DLD1 (cell line): ENCODE data around the gene CCNY.

Experiments used
- in situ Hi-C: cut with HindIII; loops from 2 replicates; pipeline ENCODE4 v1.10.0; 2017; ENCODE audit warnings: low sequenced_read_pairs

The CCNY gene

GRCh38 chr10:35545079-35545657 lies 208.9 kb downstream of the CCNY start:
- in situ Hi-C loops = no loop called here

- in situ Hi-C loops = no loop called here
Observed at GRCh38 chr10:35545878-35546590, 209.7 kb downstream of the CCNY start.

GRCh38 chr10:35546824-35547225 lies 210.5 kb downstream of the CCNY start:
- in situ Hi-C loops = no loop called here

- in situ Hi-C loops = no loop called here
Observed at GRCh38 chr10:35552650-35553342, 216.5 kb downstream of the CCNY start.

GRCh38 chr10:35554036-35554435 lies 217.7 kb downstream of the CCNY start:
- in situ Hi-C loops = no loop called here

- in situ Hi-C loops = no loop called here
Observed at GRCh38 chr10:35554461-35555056, 218.2 kb downstream of the CCNY start.

- in situ Hi-C loops = no loop called here
Observed at GRCh38 chr10:35555962-35556930, 219.9 kb downstream of the CCNY start.

- in situ Hi-C loops = no loop called here
Observed at GRCh38 chr10:35558276-35558675, 222.0 kb downstream of the CCNY start.

- in situ Hi-C loops = no loop called here
Observed at GRCh38 chr10:35559416-35559815, 223.1 kb downstream of the CCNY start.

GRCh38 chr10:35561715-35562114 lies 225.4 kb downstream of the CCNY start:
- in situ Hi-C loops = loop anchor here (10.0 kb wide), 1 partner anchor 197 kb away; no protein-coding TSS in a partner anchor

GRCh38 chr10:35562427-35562826 lies 226.1 kb downstream of the CCNY start:
- in situ Hi-C loops = loop anchor here (10.0 kb wide), 1 partner anchor 198 kb away; no protein-coding TSS in a partner anchor

GRCh38 chr10:35563261-35563891 lies 227.1 kb downstream of the CCNY start:
- in situ Hi-C loops = loop anchor here (10.0 kb wide), 1 partner anchor 199 kb away; no protein-coding TSS in a partner anchor

GRCh38 chr10:35564341-35564968 lies 228.1 kb downstream of the CCNY start:
- in situ Hi-C loops = loop anchor here (10.0 kb wide), 1 partner anchor 200 kb away; no protein-coding TSS in a partner anchor

- in situ Hi-C loops = loop anchor here (10.0 kb wide), 1 partner anchor 201 kb away; no protein-coding TSS in a partner anchor
Observed at GRCh38 chr10:35565602-35566081, 229.3 kb downstream of the CCNY start.

- in situ Hi-C loops = loop anchor here (10.0 kb wide), 1 partner anchor 203 kb away; no protein-coding TSS in a partner anchor
Observed at GRCh38 chr10:35567951-35568350, 231.6 kb downstream of the CCNY start.

GRCh38 chr10:35568483-35569015 lies 232.2 kb downstream of the CCNY start:
- in situ Hi-C loops = loop anchor here (10.0 kb wide), 1 partner anchor 204 kb away; no protein-coding TSS in a partner anchor

- in situ Hi-C loops = loop anchor here (10.0 kb wide), 1 partner anchor 204 kb away; no protein-coding TSS in a partner anchor
Observed at GRCh38 chr10:35569111-35569707, 232.9 kb downstream of the CCNY start.

GRCh38 chr10:35569836-35570235 lies 233.5 kb downstream of the CCNY start:
- in situ Hi-C loops = loop anchor here (10.0 kb wide), 1 partner anchor 205 kb away; no protein-coding TSS in a partner anchor
